HuH-7 (cell line): ENCODE measurements around the gene NETO2.

Source experiments
- DNase-seq: peaks from one replicate; pipeline ENCODE4 v3.0.0; 2011; ENCODE audit warnings: low spot score

NETO2 gene

DNA sequence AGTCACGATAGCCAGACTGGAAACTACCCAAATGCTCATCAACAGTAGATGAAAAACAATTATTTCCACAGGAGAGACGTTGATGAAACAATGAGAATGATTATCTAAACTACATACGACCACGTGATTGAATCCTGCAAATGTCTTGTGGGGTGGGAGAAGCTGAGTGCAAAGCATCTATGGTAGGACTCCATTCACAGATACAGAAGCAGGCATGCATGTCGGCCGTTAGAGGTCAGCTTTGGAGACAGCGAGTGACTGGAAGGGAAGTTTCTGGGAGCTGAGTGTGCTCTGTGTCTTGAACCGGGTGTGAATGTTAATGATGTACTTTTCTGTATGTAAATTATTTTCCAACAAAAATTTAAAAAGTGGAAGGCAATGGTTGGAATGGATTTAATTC, 98.7 kb downstream of the NETO2 start:
- no peak for DNase-seq

DNA sequence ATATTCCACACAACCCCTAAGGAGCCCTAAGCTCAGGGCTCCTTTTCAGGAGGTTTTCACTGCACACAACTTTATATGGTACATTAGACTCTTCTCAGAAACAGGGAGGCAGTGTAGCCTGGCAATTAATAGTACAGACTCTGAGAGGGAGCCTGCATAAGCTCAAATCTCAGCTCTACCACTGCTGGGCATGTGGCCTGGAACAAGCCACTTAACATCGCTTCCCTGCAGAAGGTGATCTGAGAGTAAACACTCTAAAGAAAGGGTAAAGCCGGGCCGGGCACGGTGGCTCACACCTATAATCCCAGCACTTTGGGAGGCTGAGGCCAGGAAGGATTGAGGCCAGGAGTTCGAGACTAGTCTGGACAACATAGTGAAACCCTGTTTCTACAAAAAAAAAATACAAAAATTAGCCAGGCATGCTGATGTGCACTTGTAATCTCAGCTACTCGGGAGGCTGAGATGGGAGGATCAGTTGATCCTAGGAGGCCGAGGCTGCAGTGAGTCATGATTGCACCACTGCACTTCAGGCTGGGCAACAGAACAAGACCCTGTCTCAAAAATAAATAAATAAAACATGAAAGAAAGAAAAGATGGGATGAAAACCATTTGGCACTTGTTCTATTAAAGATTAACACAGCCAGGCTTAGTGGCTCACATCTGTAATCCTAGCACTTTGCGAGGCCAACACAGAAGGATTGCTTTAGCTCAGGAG, 99.6 kb downstream of the NETO2 start:
- no peak for DNase-seq

DNA sequence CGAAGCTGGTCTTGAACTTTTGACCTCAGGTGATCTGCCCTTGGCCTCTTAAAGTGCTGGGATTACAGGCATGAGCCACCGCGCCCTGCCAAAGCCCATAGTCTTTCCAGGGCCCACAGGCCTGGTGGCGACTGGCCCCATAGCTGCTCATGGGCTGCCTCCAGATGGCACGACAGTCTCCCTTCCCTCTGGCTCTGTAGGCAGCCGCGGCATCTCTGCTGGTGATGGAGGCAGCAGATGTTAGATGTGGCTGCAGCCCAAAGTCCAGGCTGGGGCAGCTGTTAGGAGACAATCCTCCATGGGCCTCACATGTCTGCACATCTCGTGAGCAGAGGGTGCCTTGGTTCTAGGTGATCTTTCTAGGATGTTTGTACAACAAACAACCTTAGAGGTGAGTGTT, 100.5 kb downstream of the NETO2 start:
- no peak for DNase-seq

DNA sequence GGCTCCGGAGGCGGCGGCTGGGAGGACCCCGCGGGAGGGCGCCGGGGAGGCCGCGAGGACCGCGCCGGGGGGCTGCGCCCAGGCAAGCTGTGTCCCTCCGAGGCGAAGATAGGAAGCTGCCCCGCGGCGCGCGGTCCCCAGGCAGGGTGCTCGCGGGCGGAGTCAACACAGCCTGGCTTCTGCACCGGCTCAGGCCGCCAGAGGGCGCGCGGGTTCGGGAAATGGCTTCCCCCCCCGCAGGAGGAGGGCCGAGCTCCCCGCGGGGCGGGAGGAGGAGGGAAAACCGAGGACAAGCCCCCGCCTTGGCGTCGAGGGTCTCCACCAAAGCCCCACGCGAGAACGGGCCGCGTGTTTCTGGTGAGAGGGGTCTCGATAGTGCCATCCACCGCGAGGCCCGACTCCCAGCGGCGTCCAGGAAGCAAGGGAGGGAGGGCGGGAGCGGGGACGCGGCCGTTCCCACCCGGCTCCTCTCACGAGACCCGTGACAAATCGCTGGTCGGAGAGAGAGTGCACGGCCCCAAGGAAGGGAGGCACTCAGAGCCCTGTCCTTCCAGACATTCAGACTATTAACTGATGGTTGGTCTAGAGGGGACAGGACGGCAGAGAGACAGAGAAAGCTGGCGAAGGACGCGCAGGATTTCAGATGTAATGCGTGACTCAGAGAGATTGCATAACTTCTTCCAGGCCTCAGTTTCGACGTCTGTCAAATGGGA, 105.8 kb downstream of the NETO2 start:
- peak; percentile 84 for DNase-seq

DNA sequence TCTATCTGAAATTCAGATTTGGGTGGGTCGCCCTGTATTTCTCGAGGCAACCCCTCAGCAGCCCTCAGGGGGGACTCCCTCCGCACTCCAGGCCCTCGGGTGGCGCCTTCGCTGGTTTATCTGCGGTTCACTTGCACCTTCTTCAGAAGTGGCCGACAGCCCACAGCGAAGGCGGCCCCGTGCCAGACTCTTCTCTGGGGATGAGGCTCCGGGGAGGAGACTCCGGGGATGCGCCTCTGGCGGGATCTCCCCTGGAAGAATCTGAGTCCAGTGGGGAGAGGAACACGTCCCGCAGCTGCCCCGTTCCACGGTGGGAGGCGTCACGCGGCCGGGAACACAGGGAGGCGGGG, 106.4 kb downstream of the NETO2 start:
- DNase-seq, result no peak

DNA sequence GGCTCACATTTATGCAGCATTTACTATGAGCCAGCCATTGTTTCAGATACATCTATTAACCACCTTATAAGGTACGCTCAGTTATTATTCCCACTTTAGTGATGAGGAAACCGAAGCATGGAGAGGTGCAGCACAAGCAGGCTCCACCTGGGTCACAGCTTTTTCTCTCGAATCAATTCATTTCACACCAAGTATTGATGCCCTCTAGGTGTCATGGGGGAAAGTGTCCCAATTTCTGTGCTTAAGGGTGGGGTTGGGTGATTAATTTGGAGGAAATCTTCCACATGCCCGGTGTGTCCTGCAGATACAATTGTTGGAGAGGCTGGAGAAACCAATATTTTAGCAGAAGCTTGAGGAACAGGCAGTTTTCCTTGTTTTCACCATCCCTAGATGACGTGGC, 107.5 kb downstream of the NETO2 start:
- no peak for DNase-seq

DNA sequence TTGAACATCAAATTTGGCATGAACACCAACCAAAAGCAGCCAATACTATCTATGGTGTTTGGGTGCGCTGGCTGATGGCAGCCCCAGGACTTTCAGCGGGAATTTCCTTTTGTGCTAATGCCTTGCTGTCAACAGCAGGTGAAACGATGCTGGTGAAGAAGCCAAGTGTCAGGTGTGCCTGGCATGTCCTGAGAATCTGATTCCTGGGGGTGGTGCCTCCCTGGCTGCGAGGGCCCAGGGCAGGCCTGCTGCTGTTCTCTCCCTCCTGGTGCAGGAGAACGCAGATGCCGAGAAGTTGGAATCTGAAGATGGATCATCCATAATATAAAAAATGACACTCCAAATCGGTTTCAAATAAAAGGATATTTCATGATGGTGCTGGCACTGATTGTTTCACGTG, 108.3 kb downstream of the NETO2 start:
- DNase-seq, result no peak

DNA sequence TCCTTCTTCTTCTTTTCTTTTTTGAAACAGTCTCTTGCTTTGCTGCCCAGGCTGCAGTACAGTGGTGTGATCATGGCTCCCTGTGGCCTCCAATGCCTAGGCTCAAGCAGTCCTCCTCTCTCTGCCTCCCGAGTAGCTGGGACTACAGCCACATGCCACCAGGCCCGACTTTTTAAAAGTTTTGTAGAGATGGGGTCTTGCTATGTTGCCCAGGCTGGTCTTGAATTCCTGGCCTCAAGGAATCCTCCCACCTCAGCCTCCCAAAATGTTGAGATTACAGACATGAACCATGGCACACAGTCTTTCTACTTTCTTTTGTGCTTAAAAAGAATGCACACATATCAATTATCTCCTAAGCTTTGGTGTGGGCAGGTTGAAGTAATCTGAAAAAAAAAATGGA, 109.3 kb downstream of the NETO2 start:
- DNase-seq, result no peak

DNA sequence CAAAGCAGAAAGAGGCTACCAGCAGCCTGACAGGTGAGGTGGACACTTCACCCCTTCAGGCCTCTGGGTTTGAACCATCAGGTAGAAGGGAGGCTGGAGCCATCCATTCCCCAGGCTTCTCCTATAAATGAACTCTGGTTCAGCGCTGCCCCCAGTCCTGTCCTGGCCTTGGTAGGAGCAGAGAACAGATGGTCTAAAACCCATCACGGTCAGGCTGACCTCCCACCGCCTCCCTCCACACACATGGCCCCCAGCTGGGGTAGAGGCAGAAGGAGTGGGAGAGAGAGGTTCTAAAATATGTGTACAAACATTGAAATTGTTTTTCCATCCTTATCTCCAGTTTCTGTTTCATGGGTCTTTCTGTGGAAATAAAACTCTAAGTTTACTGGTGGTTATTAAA, 110.6 kb downstream of the NETO2 start:
- DNase-seq, result no peak

DNA sequence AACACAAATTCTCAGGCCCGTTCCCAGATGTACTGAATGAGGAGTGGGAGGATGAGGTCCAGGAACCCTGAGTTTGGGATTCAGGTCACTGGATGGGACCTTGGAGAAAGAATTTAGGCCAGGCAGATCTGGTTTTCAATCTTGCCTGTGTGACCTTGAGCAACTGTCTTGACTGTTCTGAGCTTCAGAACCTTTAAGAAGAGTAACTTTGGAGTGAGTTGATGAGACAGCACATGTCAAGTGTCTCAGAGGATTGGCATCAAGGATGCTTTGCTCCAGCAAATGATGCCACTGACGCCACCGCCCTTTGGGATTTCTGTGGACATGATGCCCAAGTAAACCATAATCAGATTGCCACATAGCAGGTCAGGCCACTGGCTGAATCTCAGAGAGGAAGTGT, 114.0 kb downstream of the NETO2 start:
- DNase-seq, result no peak

DNA sequence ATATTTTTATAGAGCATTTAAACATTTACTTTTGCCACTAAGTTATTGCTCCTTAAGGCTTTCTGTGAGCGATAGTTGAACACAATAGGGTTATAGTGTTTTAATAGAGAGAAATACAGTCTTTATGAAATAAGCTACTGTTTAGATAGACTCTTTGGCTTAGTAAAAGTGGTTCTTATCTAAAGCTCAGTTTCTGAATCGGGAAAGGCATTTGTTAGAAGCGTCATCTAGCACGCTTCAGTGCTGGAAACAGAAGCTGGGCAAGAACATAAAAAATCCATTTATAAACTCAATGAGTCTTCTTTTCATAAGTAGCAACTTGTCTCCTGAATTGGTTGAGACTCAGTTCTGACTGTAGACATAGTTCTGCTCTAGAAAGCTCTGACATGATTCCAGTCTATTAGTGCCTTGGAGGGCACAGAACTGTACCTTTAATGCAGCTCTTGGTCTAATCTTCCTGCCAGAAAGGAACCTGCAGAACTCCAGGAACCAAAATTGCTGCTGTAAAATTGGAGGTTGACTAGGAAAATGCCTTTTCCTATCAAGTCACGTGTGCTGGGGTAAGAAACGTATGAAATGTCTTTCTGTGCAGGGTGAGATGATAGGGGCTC, 114.9 kb downstream of the NETO2 start:
- DNase-seq, result no peak
